Caki2 (cell line): ENCODE data around the gene KCNIP2. TPM values are rescaled to one million over a fixed set of nuclear protein-coding genes. Genes with fewer than 3 reads are reported as not detected.
A peak's percentile ranks its signal among the peaks of the same experiment; 100 is the strongest.

Experiments
- DNase-seq: peaks from one replicate; pipeline ENCODE4 v3.0.0-alpha.2; 2015; ENCODE audit warnings: low read depth
- in situ Hi-C: cut with HindIII; loops from 2 replicates; pipeline ENCODE4 v1.10.0; 2016; ENCODE audit warnings: low sequenced_read_pairs, low pct_unique_long_range_greater_than_20kb, mixed read lengths
- total RNA-seq: library from RNA; depleted of rRNA; stranded (reverse); fragments of >200 nt; shearing (Covaris generic); gene quantifications from 2 replicates; pipeline ENCODE4 v1.2.3, GENCODE V29; 2014; ENCODE audit warnings: low replicate concordance

Gene KCNIP2
- total RNA-seq, 1 experiment from 2014 or later = 0.20 TPM

GRCh38 chr10:101831169-101831811 is 12.3 kb downstream of the KCNIP2 start:
- in situ Hi-C loops = no loop called here
- no peak for DNase-seq

GRCh38 chr10:101830322-101831168 is 13.1 kb downstream of the KCNIP2 start:
- peak; percentile 97 for DNase-seq
- in situ Hi-C loops = no loop called here

- in situ Hi-C loops = no loop called here
- no peak for DNase-seq
Observed at GRCh38 chr10:101829561-101830315, 13.9 kb downstream of the KCNIP2 start.

- DNase-seq = no peak
- in situ Hi-C loops = no loop called here
Observed at GRCh38 chr10:101828766-101829551, 14.6 kb downstream of the KCNIP2 start.

- in situ Hi-C loops = no loop called here
- DNase-seq = no peak
Observed at GRCh38 chr10:101827919-101828600, 15.5 kb downstream of the KCNIP2 start.

GRCh38 chr10:101826852-101827434 is 16.7 kb downstream of the KCNIP2 start:
- in situ Hi-C loops = no loop called here

GRCh38 chr10:101824736-101825135 is 18.9 kb downstream of the KCNIP2 start:
- DNase-seq = no peak
- in situ Hi-C loops = no loop called here

More at GRCh38 chr10:101826852-101827434, 16.7 kb downstream of the KCNIP2 start:
- no peak for DNase-seq

- DNase-seq = no peak
- in situ Hi-C loops = no loop called here
Observed at GRCh38 chr10:101818872-101819633, 24.5 kb downstream of the KCNIP2 start.

GRCh38 chr10:101818119-101818871 is 25.3 kb downstream of the KCNIP2 start, which contains the start of gene OGA:
Gene OGA, minus strand, starts transcription at chr10:101818444. Its CDS starts 422 bp downstream, at chr10:101818022.
- in situ Hi-C loops = no loop called here
- DNase-seq = peak; percentile 100

- in situ Hi-C loops = no loop called here
- peak; percentile 76 for DNase-seq
Observed at GRCh38 chr10:101817337-101818118, 26.1 kb downstream of the KCNIP2 start.

- in situ Hi-C loops = no loop called here
- DNase-seq = no peak
Observed at GRCh38 chr10:101816913-101817336, 26.7 kb downstream of the KCNIP2 start.

- in situ Hi-C loops = no loop called here
- DNase-seq = no peak
Observed at GRCh38 chr10:101816376-101816775, 27.2 kb downstream of the KCNIP2 start.

GRCh38 chr10:101814466-101815071 is 29.0 kb downstream of the KCNIP2 start:
- in situ Hi-C loops = no loop called here
- DNase-seq = no peak

GRCh38 chr10:101812606-101813005 is 31.0 kb downstream of the KCNIP2 start:
- DNase-seq = no peak
- in situ Hi-C loops = no loop called here

- in situ Hi-C loops = no loop called here
- DNase-seq = no peak
Observed at GRCh38 chr10:101807158-101807557, 36.4 kb downstream of the KCNIP2 start.
